ENCODE data around the gene DACH1.

DACH1 gene

DNA sequence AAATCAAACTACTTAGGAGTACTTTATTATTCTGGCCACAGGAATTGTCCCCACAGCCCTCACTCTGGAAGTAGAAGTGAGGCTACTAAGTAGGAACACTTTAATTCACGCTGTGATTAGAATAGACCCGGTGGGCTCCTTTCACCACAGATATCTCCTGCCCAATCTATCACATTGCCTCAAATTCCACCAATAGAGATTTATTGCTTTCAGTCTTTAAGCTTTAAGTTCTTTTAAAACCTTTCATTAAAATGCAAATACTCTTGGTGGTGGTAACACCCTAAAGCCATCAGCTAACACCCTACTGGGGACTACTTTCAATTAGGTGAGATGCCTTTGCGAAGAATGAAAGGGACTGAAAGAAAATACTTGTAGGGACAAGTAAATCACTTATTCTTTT is 181.9 kb downstream of the DACH1 start:
- H3K4me2 ChIP-seq (ENCODE audit: insufficient read depth, low read length, poor library complexity, severe bottlenecking), result no peak overlapping the region
- H3K27me3 ChIP-seq (ENCODE audit: control insufficient read depth in 3 of 3, insufficient read depth in 3 of 3, low read depth in 1 of 3, low read length in 3 of 3), result no peaks in the 10 kb centered on the region
- H3K4ac ChIP-seq (ENCODE audit: low read length), result no peak overlapping the region
- no CpG with 5 or more reads among the region's 3 CpGs for WGBS, 2 donors (ENCODE audit: extremely low coverage in 2 of 2, insufficient read length in 2 of 2, insufficient replicate concordance in 1 of 2)
- DNase-seq (ENCODE audit: low spot score), result no peak
- H3K23ac ChIP-seq (ENCODE audit: low read depth, low read length, poor library complexity), result no peak overlapping the region
- no peaks in the 10 kb centered on the region for H3K79me1 ChIP-seq (ENCODE audit: low read depth, low read length)
- no peak overlapping the region for H3K27ac ChIP-seq (replicated peaks; ENCODE audit: low read length)
- H2AFZ ChIP-seq (ENCODE audit: low read length), result no peak overlapping the region
- H3K4me3 ChIP-seq (ENCODE audit: low read length in 2 of 2), result no peak overlapping the region
- peaks cover 0 to 10% of the 10 kb centered on the region in 2 donors for H3K36me3 ChIP-seq (replicated peaks in 1 of 2; ENCODE audit: control insufficient read depth in 2 of 2, insufficient read depth in 2 of 2, low read length in 2 of 2)
- H3K14ac ChIP-seq (ENCODE audit: low read length), result no peak overlapping the region
- no peak overlapping the region for H2BK12ac ChIP-seq (ENCODE audit: low read length)
- H3K4me1 ChIP-seq (ENCODE audit: control insufficient read depth in 2 of 2, insufficient read depth in 1 of 2, low read depth in 1 of 2, low read length in 2 of 2), result peaks cover 0 to 4% of the 10 kb centered on the region in 2 donors
- H3K9me3 ChIP-seq (replicated peaks in 1 of 2; ENCODE audit: control insufficient read depth in 2 of 2, insufficient read depth in 1 of 2, low read depth in 1 of 2, low read length in 2 of 2), result peaks cover 0 to 6% of the 10 kb centered on the region in 2 donors
- H3K18ac ChIP-seq (ENCODE audit: low read length), result no peak overlapping the region
- no peak overlapping the region for H2AK5ac ChIP-seq (ENCODE audit: low read depth, low read length)
- no peak overlapping the region for H2BK15ac ChIP-seq (ENCODE audit: low read length)
- no peak overlapping the region for H4K91ac ChIP-seq (ENCODE audit: low read depth, low read length, poor library complexity)
- H2BK120ac ChIP-seq (ENCODE audit: low read depth, low read length), result no peak overlapping the region
- no peak overlapping the region for H4K8ac ChIP-seq (ENCODE audit: low read depth, low read length)
- H2BK5ac ChIP-seq (ENCODE audit: low read length), result no peak overlapping the region
- no peak overlapping the region for H3K9ac ChIP-seq (ENCODE audit: low read depth, low read length, poor library complexity)

DNA sequence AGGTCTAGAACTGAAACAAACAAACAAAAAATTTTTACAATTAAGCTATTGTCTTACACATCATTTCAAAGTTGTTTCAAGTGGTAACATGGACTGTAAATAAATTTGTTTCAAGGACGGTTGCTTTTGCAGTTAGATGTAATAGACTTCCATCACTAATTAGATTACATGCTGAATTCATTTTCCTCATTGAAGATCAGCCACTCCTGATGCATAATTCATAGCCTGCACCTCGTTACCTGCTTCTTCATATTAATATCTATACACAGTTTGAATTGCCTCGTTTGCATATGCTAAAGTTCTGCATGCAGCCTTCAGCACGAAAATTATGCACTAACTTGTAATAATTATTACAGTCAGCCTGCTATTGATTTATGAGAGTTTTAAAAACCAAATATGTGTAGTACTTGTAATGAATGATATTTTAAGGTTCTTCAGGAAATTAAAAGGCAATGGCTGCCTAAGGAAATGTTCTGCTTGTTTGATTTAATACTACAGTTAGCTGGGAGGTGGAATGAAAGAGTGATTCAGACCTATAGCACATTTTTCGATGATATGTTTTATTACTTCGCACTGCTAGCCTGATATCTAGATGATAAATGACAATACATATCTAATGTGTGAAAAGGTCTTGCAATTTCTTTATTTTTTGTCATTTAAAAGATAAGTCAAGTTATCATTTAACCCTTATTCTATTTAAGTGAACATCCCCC is 184.9 kb downstream of the DACH1 start:
- DNase-seq (ENCODE audit: low spot score), result no peak
- no peak overlapping the region for H2BK5ac ChIP-seq (ENCODE audit: low read length)
- H2BK15ac ChIP-seq (ENCODE audit: low read length), result no peak overlapping the region
- H3K18ac ChIP-seq (ENCODE audit: low read length), result no peak overlapping the region
- H3K27me3 ChIP-seq (ENCODE audit: control insufficient read depth in 3 of 3, insufficient read depth in 3 of 3, low read depth in 1 of 3, low read length in 3 of 3), result no peaks in the 10 kb centered on the region
- no peak overlapping the region for H2BK12ac ChIP-seq (ENCODE audit: low read length)
- no peak overlapping the region for H3K4me3 ChIP-seq (ENCODE audit: low read length in 2 of 2)
- H2AK5ac ChIP-seq (ENCODE audit: low read depth, low read length), result no peak overlapping the region
- H3K9me3 ChIP-seq (replicated peaks in 1 of 2; ENCODE audit: control insufficient read depth in 2 of 2, insufficient read depth in 1 of 2, low read depth in 1 of 2, low read length in 2 of 2), result peaks cover 0 to 6% of the 10 kb centered on the region in 2 donors
- H2BK120ac ChIP-seq (ENCODE audit: low read depth, low read length), result no peak overlapping the region
- H4K91ac ChIP-seq (ENCODE audit: low read depth, low read length, poor library complexity), result no peak overlapping the region
- H3K4me1 ChIP-seq (ENCODE audit: control insufficient read depth in 2 of 2, insufficient read depth in 1 of 2, low read depth in 1 of 2, low read length in 2 of 2), result peaks cover 4% of the 10 kb centered on the region in 2 donors
- H3K23ac ChIP-seq (ENCODE audit: low read depth, low read length, poor library complexity), result no peak overlapping the region
- peaks cover 0 to 10% of the 10 kb centered on the region in 2 donors for H3K36me3 ChIP-seq (replicated peaks in 1 of 2; ENCODE audit: control insufficient read depth in 2 of 2, insufficient read depth in 2 of 2, low read length in 2 of 2)
- WGBS, 2 donors (ENCODE audit: extremely low coverage in 2 of 2, insufficient read length in 2 of 2, insufficient replicate concordance in 1 of 2), result no CpG with 5 or more reads among the region's 6 CpGs
- no peak overlapping the region for H3K9ac ChIP-seq (ENCODE audit: low read depth, low read length, poor library complexity)
- no peaks in the 10 kb centered on the region for H3K79me1 ChIP-seq (ENCODE audit: low read depth, low read length)
- no peak overlapping the region for H3K4me2 ChIP-seq (ENCODE audit: insufficient read depth, low read length, poor library complexity, severe bottlenecking)
- H2AFZ ChIP-seq (ENCODE audit: low read length), result no peak overlapping the region
- no peak overlapping the region for H4K8ac ChIP-seq (ENCODE audit: low read depth, low read length)
- H3K27ac ChIP-seq (replicated peaks; ENCODE audit: low read length), result no peak overlapping the region
- H3K14ac ChIP-seq (ENCODE audit: low read length), result no peak overlapping the region
- H3K4ac ChIP-seq (ENCODE audit: low read length), result no peak overlapping the region

DNA sequence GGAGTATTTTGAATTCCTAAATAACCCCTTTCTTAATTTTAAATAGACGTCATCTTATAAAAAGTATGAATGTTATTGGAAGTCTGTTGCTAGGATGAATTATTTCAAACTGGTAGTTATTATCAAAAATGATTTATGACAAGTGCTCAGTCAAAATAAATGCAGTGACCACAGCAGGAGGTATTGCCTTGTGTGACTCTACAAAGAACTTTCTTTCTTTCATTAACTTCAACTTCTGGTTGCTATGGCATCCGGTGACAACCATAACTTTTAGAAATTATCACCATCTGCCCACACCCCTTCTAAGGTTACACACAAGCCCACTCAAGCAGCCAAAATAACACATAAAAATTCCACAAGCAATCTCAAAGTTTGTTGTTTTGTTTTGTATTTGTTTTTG is 189.9 kb downstream of the DACH1 start:
- peaks cover 0 to 8% of the 10 kb centered on the region in 2 donors for H3K9me3 ChIP-seq (replicated peaks in 1 of 2; ENCODE audit: control insufficient read depth in 2 of 2, insufficient read depth in 1 of 2, low read depth in 1 of 2, low read length in 2 of 2)
- no CpG with 5 or more reads among the region's 2 CpGs for WGBS, 2 donors (ENCODE audit: extremely low coverage in 2 of 2, insufficient read length in 2 of 2, insufficient replicate concordance in 1 of 2)

DNA sequence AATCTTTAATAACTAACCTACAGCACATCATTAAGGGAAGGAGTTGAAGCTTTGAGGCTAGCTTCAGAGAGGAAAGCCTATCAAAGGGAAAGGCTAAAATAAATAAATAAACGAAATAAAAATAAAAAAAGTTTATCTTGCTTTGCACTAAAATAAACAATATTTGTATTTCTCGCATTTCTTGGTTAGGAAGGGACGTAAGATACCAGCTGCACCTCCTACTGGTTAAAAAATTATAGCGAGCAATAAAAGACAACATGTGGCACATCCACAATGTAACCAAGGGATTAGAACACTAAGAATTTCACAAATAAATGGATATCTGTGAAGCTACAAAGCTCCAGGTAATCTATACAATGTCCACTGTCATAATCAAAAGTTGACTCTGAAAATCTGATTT is 194.5 kb downstream of the DACH1 start:
- Histone ChIP-seq H3K9me3 (replicated peaks in 1 of 2; ENCODE audit: control insufficient read depth in 2 of 2, insufficient read depth in 1 of 2, low read depth in 1 of 2, low read length in 2 of 2) (peaks cover 0 to 6% of the 10 kb centered on the region in 2 donors), H2BK12ac (ENCODE audit: low read length) (no peak overlapping the region), H3K14ac (ENCODE audit: low read length) (no peak overlapping the region), H2BK15ac (ENCODE audit: low read length) (no peak overlapping the region), H3K4me1 (ENCODE audit: control insufficient read depth in 2 of 2, insufficient read depth in 1 of 2, low read depth in 1 of 2, low read length in 2 of 2) (peaks cover 0 to 6% of the 10 kb centered on the region in 2 donors), H2BK120ac (ENCODE audit: low read depth, low read length) (no peak overlapping the region), H3K4me3 (ENCODE audit: low read length in 2 of 2) (no peak overlapping the region), H3K36me3 (replicated peaks in 1 of 2; ENCODE audit: control insufficient read depth in 2 of 2, insufficient read depth in 2 of 2, low read length in 2 of 2) (no peaks in the 10 kb centered on the region), H3K18ac (ENCODE audit: low read length) (no peak overlapping the region), H2AK5ac (ENCODE audit: low read depth, low read length) (no peak overlapping the region), H3K27me3 (ENCODE audit: control insufficient read depth in 3 of 3, insufficient read depth in 3 of 3, low read depth in 1 of 3, low read length in 3 of 3) (no peaks in the 10 kb centered on the region), H2BK5ac (ENCODE audit: low read length) (no peak overlapping the region), H3K9ac (ENCODE audit: low read depth, low read length, poor library complexity) (no peak overlapping the region), H4K8ac (ENCODE audit: low read depth, low read length) (no peak overlapping the region), H3K79me1 (ENCODE audit: low read depth, low read length) (no peaks in the 10 kb centered on the region), H3K23ac (ENCODE audit: low read depth, low read length, poor library complexity) (no peak overlapping the region), H4K91ac (ENCODE audit: low read depth, low read length, poor library complexity) (no peak overlapping the region), H3K27ac (replicated peaks; ENCODE audit: low read length) (no peak overlapping the region), H2AFZ (ENCODE audit: low read length) (no peak overlapping the region), H3K4ac (ENCODE audit: low read length) (no peak overlapping the region), H3K4me2 (ENCODE audit: insufficient read depth, low read length, poor library complexity, severe bottlenecking) (no peak overlapping the region)
- WGBS, 2 donors (ENCODE audit: extremely low coverage in 2 of 2, insufficient read length in 2 of 2, insufficient replicate concordance in 1 of 2), result no CpG with 5 or more reads among the region's 4 CpGs
- DNase-seq (ENCODE audit: low spot score), result no peak

More for the DNA sequence above, 189.9 kb downstream of the DACH1 start:
- Histone ChIP-seq H3K18ac (ENCODE audit: low read length) (no peak overlapping the region), H3K14ac (ENCODE audit: low read length) (no peak overlapping the region), H4K8ac (ENCODE audit: low read depth, low read length) (no peak overlapping the region), H3K4me2 (ENCODE audit: insufficient read depth, low read length, poor library complexity, severe bottlenecking) (no peak overlapping the region), H3K36me3 (replicated peaks in 1 of 2; ENCODE audit: control insufficient read depth in 2 of 2, insufficient read depth in 2 of 2, low read length in 2 of 2) (peaks cover 0 to 10% of the 10 kb centered on the region in 2 donors), H3K4me1 (ENCODE audit: control insufficient read depth in 2 of 2, insufficient read depth in 1 of 2, low read depth in 1 of 2, low read length in 2 of 2) (peaks cover 0 to 6% of the 10 kb centered on the region in 2 donors), H3K4me3 (ENCODE audit: low read length in 2 of 2) (no peak overlapping the region), H4K91ac (ENCODE audit: low read depth, low read length, poor library complexity) (no peak overlapping the region), H2BK5ac (ENCODE audit: low read length) (no peak overlapping the region), H3K27ac (replicated peaks; ENCODE audit: low read length) (no peak overlapping the region), H2BK120ac (ENCODE audit: low read depth, low read length) (no peak overlapping the region), H2AK5ac (ENCODE audit: low read depth, low read length) (no peak overlapping the region), H2BK15ac (ENCODE audit: low read length) (no peak overlapping the region), H3K4ac (ENCODE audit: low read length) (no peak overlapping the region), H3K9ac (ENCODE audit: low read depth, low read length, poor library complexity) (no peak overlapping the region), H2BK12ac (ENCODE audit: low read length) (no peak overlapping the region), H3K23ac (ENCODE audit: low read depth, low read length, poor library complexity) (no peak overlapping the region), H3K27me3 (ENCODE audit: control insufficient read depth in 3 of 3, insufficient read depth in 3 of 3, low read depth in 1 of 3, low read length in 3 of 3) (no peaks in the 10 kb centered on the region), H3K79me1 (ENCODE audit: low read depth, low read length) (no peaks in the 10 kb centered on the region), H2AFZ (ENCODE audit: low read length) (no peak overlapping the region)
- no peak for DNase-seq (ENCODE audit: low spot score)
